GM12872 (cell line): ENCODE measurements around the gene CDH18.

Experiments used
- TF ChIP-seq, protein P1 (sequence below): IDR thresholded peaks from 3 replicates; pipeline ENCODE4 v1.5.1; 2011; ENCODE audit warnings: low read depth, mild to moderate bottlenecking, low read length, moderate library complexity; ENCODE audit not compliant: insufficient read depth

Gene CDH18

DNA sequence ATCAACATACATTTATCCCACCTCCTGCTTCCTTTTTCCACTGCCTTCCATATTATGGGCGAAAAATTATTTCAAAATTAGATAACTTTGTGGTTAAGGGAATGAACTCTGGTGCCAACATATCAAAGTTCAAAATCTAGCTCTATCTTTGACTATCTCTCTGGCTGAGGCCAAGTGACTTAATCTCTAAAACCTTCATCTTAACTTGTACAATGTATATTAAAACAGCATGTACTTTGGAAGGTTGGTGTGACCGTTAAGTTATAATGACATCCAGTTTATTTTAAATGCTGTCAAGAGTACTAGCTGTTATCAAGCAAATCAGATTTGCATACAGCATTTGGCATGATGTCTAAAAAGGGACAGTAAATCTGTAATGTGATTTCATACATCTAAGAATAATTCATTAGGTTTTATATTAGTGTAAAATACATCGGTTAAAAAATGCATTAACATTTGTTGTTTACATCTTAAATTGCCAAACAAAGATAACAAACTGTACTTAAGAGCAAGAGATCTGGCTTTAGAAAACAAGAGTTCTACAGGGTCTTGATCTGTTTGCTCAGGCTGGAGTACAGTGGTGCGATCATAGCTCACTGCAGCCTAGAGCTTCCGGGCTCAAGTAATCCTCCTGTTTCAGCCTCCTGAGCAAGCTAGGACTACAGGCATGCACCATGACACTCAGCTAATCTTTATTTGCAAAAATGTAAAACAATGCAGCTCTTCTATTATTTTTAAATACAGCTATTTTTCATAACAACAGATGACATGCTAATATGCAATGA is 102.8 kb downstream of the CDH18 start:
- TF ChIP-seq, protein P1, sequence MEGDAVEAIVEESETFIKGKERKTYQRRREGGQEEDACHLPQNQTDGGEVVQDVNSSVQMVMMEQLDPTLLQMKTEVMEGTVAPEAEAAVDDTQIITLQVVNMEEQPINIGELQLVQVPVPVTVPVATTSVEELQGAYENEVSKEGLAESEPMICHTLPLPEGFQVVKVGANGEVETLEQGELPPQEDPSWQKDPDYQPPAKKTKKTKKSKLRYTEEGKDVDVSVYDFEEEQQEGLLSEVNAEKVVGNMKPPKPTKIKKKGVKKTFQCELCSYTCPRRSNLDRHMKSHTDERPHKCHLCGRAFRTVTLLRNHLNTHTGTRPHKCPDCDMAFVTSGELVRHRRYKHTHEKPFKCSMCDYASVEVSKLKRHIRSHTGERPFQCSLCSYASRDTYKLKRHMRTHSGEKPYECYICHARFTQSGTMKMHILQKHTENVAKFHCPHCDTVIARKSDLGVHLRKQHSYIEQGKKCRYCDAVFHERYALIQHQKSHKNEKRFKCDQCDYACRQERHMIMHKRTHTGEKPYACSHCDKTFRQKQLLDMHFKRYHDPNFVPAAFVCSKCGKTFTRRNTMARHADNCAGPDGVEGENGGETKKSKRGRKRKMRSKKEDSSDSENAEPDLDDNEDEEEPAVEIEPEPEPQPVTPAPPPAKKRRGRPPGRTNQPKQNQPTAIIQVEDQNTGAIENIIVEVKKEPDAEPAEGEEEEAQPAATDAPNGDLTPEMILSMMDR, result no peak

DNA sequence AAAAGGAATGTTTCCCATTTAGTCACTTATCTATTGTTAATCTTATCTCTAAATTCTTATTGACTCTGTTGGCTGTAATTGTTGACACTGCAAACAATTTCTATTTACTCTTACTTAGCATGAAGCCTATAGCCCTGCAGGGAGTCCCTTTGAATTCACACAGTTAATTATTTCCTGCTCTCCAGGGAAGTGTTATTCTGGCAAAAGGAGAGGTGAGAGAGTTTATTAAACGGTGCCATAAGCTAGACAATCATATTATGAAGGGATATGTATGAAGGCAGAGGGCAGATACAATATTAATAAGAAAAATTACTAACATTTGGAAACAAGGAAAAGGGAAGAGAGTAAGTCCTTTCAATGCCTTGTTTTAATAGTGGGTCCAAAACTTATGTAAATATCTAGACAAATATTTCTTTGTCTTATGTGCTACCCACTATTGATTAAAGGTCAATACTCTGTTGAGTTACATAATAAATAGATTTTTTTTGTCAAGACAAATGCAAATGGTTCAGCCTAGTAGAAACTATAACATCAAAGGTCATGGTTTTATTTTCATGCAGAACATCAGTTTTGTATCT is 107.1 kb downstream of the CDH18 start:
- TF ChIP-seq, protein P1, result no peak

DNA sequence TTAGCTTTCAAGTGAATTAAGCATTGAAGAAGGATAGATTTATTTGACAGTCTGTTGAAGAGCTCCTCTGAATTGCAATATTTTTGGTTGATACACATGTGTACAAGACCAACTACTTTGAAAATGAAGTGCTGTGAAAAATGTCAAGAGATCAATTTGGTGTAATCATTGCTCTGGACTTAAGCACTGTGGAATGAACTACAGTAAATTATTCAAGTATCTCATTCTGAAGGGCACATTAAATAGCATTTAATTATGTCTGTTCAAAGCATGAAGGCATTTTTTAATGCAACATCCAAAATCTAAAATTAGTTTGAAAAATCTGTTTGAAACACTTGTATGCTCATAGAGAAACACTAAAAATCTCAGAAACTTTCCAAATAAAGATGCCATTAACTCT is 107.5 kb downstream of the CDH18 start:
- TF ChIP-seq, protein P1, result no peak

DNA sequence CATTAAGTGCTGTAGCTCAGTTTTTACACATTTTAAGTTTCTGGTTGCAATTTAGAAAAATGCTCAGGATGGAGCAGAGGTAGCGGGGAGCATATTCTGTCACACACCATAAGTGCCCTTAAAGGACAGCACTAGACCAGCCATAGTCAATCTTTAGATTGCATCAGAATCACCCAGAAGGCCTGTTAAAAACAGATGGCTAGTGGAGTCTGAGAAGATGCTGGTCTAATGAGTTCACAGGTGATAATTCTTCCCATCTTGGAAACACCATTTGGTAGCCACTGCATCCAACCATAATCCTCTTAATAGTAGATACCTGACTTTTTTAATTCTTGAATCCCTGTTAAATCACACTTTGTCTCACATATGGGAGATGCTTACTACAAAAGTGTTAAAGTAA is 113.2 kb downstream of the CDH18 start:
- TF ChIP-seq, protein P1, result no peak

DNA sequence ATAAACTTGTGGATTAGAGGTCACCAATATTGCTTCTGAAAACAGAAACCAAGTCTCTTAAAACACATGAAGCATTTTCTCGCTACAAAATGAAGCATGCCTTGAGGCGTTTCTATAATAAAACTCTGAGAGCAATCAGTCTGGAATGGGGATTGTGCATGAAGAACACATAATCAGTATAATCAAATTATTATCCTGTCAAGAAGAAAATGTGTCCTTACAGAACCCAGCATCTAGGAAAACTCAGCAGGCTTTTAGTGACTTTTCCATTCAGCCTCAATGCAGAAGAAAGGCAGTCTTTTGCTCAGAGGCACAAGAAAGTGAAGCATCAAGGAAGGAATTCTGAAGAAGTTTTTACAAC is 121.9 kb downstream of the CDH18 start:
- TF ChIP-seq, protein P1, result no peak

DNA sequence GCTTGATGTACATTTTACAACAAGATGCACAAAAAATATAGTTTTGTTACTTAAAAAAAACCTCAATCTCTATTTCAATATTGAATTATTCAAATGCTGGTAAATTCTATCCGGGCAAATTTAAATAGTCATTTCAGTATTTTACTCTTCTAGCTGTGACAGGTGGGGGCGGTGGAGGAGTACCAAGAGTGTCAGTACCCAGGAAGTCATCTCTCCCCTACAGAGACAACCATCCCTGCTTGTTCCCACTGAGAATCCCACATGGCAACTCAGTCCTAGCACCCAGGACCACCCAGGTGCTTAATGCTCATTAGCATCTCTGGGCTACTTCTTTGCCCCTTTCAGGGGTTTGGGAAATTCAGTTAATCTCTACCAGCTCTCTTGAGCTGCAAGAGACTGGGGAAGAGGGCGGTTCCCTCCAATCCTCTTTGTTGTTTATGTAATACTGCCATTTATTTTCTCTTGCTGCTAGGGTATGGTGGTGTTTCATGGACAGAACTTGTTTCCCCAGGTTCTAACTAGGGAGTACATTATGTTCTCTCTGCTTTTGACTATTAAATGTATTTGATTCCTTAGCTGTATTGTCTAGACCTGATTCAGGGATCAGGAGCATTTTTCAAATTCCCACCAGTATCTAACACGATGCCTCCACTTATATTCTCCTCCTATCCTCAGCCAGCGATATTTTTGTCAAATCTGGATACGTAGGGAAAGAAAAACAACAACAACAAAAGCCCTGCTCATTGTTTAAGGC is 122.5 kb downstream of the CDH18 start:
- TF ChIP-seq, protein P1, result no peak

DNA sequence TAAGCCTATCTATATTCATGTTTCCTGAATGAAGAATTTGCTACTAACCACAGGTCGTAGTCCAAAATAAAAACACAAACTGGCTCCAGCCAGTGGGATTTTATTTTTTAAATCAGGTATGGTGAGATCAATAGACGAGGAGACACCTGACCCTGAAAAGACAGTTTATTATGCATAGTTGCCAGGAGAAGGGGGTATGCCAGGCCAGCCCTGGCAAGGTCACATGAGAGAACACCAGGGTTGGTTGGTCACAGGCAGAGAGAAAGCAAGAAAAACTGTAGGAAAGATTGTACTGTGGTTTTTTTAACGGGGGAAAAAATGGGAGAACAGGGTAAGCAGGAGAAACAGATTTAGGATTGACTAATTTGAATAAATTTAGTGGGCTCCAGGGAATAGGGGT is 125.3 kb downstream of the CDH18 start:
- TF ChIP-seq, protein P1, result no peak
